GM06990 (cell line): Measurements from ENCODE around the gene KRTAP10-9.
"Not testable (repeated sequence)": the region's sequence is repeated elsewhere in the genome, so short reads cannot be mapped to it uniquely, and the experiment has no call there.

Source experiments
- DNase-seq: peaks from one replicate; pipeline ENCODE4 v3.0.0-alpha.2; 2011; ENCODE audit not compliant: insufficient read length; ENCODE audit errors: extremely low read depth
- H3K27me3 ChIP-seq: replicated peaks from 2 replicates; pipeline ENCODE4 v1.6.0; 2011; ENCODE audit warnings: low read length; ENCODE audit not compliant: control insufficient read depth, insufficient read depth
- H3K36me3 ChIP-seq: 2 replicates; pipeline ENCODE4 v1.5.1; 2011; ENCODE audit warnings: low read length; ENCODE audit not compliant: control insufficient read depth, insufficient read depth
- H3K4me3 ChIP-seq: replicated peaks from 2 replicates; pipeline ENCODE4 v1.5.1; 2011; ENCODE audit warnings: low read depth, mild to moderate bottlenecking, control low read depth, low read length
- CTCF ChIP-seq: IDR thresholded peaks from 2 replicates; pipeline ENCODE4 v1.5.1; 2011; ENCODE audit warnings: low read length, control low read depth, mild to moderate bottlenecking, inconsistent platforms; ENCODE audit not compliant: insufficient read depth, poor library complexity, severe bottlenecking

KRTAP10-9 gene

GRCh38 chr21:44636209-44637017 is 9.5 kb downstream of the KRTAP10-9 start:
- Histone ChIP-seq H3K36me3 (no peaks in the 10 kb centered on the region), H3K27me3 (no peaks in the 10 kb centered on the region), H3K4me3 (no peak overlapping the region)
- TF ChIP-seq CTCF = no peak
- DNase-seq = no peak

GRCh38 chr21:44637018-44637850 is 10.3 kb downstream of the KRTAP10-9 start, which contains the start of gene KRTAP10-10:
KRTAP10-10 (plus strand) TSS chr21:44637356; CDS start chr21:44637418, 62 bp downstream.
- TF ChIP-seq CTCF = no peak
- Histone ChIP-seq H3K27me3 (no peaks in the 10 kb centered on the region), H3K4me3 (no peak within 1 kb of the TSS), H3K36me3 (no peaks in the 10 kb centered on the region)
- no peak for DNase-seq

GRCh38 chr21:44637851-44638348 is 11.0 kb downstream of the KRTAP10-9 start:
- not testable (repeated sequence) for H3K4me3 ChIP-seq, H3K36me3 ChIP-seq, DNase-seq, H3K27me3 ChIP-seq

DNA sequence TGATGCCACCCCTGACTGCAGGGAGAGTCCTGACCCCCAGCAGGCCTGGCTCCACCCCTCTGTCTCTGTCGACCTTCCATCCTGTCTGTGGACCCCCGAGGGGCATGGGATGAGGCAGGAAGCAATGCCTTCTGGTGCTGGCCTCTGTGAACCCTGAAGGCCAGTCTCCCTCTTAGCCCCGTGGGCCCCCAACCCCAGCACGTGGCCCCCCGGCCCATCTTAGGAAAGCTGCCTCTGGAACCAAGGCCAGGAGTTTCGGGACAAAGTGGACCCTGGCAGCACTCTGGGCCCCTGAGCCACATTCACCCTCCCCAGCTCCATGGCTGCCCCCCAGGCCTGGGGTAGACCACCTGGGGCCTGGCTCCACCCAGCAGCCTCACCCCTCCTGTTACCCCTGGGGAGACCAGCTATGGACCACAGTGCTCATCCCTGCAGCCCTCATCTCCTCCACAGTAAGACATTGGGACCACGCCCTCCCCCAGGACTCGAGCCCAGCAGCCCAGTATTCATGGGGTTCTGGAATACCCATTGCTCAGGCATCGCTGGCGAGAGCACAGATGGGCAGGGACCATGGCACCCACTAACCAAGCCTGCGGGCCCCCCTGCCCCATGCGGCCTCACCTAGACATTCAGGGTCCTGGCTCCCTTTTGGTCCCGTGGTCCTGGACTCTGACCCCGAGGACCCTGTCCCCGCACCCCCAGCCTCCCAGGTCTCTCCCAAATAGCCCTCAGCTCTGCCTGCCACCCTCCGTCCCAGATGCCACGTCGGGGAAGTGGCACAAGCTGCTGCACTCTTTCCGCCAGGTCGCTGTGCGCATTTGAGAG is 11.8 kb downstream of the KRTAP10-9 start:
- not testable (repeated sequence) for H3K36me3 ChIP-seq, H3K4me3 ChIP-seq

GRCh38 chr21:44639331-44639655 is 12.4 kb downstream of the KRTAP10-9 start:
- Histone ChIP-seq H3K36me3 (no peaks in the 10 kb centered on the region), H3K27me3 (no peaks in the 10 kb centered on the region), H3K4me3 (no peak overlapping the region)
- DNase-seq = no peak
- TF ChIP-seq CTCF = no peak

More for the DNA sequence above, 11.8 kb downstream of the KRTAP10-9 start:
- H3K27me3 ChIP-seq, DNase-seq: not testable (repeated sequence)

GRCh38 chr21:44640761-44641160 is 13.9 kb downstream of the KRTAP10-9 start:
- H3K27me3 ChIP-seq = no peaks in the 10 kb centered on the region
- TF ChIP-seq CTCF = no peak
- no peak for DNase-seq
- no peak overlapping the region for H3K4me3 ChIP-seq
- no peaks in the 10 kb centered on the region for H3K36me3 ChIP-seq
